Activated CD8-positive, alpha-beta memory T cell treated with anti-CD3 and anti-CD28 coated beads for 36 hours (primary cell): ENCODE data around the gene TCF20. TPM values are rescaled to one million over a fixed set of nuclear protein-coding genes. Genes with fewer than 3 reads are reported as not detected.

Experiments
- CTCF ChIA-PET: fragments of 350-600 bp; sonication (Branson Sonifier 250); formaldehyde crosslinking; loops from one replicate; lab custom pipeline; 2021; ENCODE audit warnings: antibody characterized with exemption; lab: Charles Lee
- POLR2A ChIA-PET: fragments of 350-600 bp; sonication (Branson Sonifier 250); formaldehyde crosslinking; loops from one replicate; lab custom pipeline; 2021; ENCODE audit warnings: antibody characterized with exemption; lab: Charles Lee
- total RNA-seq, 2 experiments: library from RNA; stranded (reverse); gene quantifications; one replicate each; pipeline ENCODE4 v1.2.3, GENCODE V29; 2021

Gene TCF20
- total RNA-seq, 2 experiments from 2014 or later: 65.3 to 68.0 TPM

GRCh38 chr22:42284643-42285181 lies 14.3 kb upstream of the TCF20 start:
- POLR2A ChIA-PET: no interaction called here
- CTCF ChIA-PET: interaction anchor here (0.6 kb wide), 1 partner anchor 92 kb away, joined by 3 read pairs; no protein-coding TSS in a partner anchor

- CTCF ChIA-PET: interaction anchor here (0.6 kb wide), 1 partner anchor 93 kb away, joined by 3 read pairs; no protein-coding TSS in a partner anchor
- POLR2A ChIA-PET: interaction anchor here (0.6 kb wide), 1 partner anchor 1188 kb away, joined by 10 read pairs; no protein-coding TSS in a partner anchor
Measured at GRCh38 chr22:42284202-42284591, 13.7 kb upstream of the TCF20 start.

- ChIA-PET CTCF (no interaction called here), POLR2A (interaction anchor here (0.6 kb wide), 1 partner anchor 1187 kb away, joined by 10 read pairs; no protein-coding TSS in a partner anchor)
Measured at GRCh38 chr22:42283278-42284201, 13.1 kb upstream of the TCF20 start.

- ChIA-PET POLR2A (no interaction called here), CTCF (no interaction called here)
Measured at GRCh38 chr22:42282943-42283277, 12.5 kb upstream of the TCF20 start.

- ChIA-PET POLR2A (no interaction called here), CTCF (interaction anchor here (0.8 kb wide), 1 partner anchor 161 kb away, joined by 3 read pairs; no protein-coding TSS in a partner anchor)
Measured at GRCh38 chr22:42282252-42282942, 11.9 kb upstream of the TCF20 start.

GRCh38 chr22:42281706-42282251 lies 11.3 kb upstream of the TCF20 start:
- POLR2A ChIA-PET: no interaction called here
- CTCF ChIA-PET: interaction anchor here (0.8 kb wide), 1 partner anchor 162 kb away, joined by 3 read pairs; no protein-coding TSS in a partner anchor

GRCh38 chr22:42281284-42281683 lies 10.8 kb upstream of the TCF20 start:
- POLR2A ChIA-PET: no interaction called here
- CTCF ChIA-PET: no interaction called here

GRCh38 chr22:42280836-42281235 lies 10.4 kb upstream of the TCF20 start:
- CTCF ChIA-PET: interaction anchor here (1.1 kb wide), 1 partner anchor 190 kb away, joined by 3 read pairs; the partner anchor contains the start of gene NDUFA6
- POLR2A ChIA-PET: no interaction called here

GRCh38 chr22:42280140-42280539 lies 9.7 kb upstream of the TCF20 start:
- CTCF ChIA-PET: interaction anchor here (1.1 to 1.2 kb wide), 2 partner anchors 111 to 189 kb away, joined by 3 read pairs; partner anchors contain the start of gene NDUFA6
- POLR2A ChIA-PET: no interaction called here

GRCh38 chr22:42279425-42280020 lies 9.1 kb upstream of the TCF20 start:
- CTCF ChIA-PET: interaction anchor here (1.1 to 1.2 kb wide), 2 partner anchors 110 to 189 kb away, joined by 3 read pairs; partner anchors contain the start of gene NDUFA6

GRCh38 chr22:42277988-42278776 lies 7.7 kb upstream of the TCF20 start:
- ChIA-PET CTCF (interaction anchor here (0.8 to 1.7 kb wide), 2 partner anchors 9 to 15 kb away, joined by 3 to 4 read pairs; no protein-coding TSS in a partner anchor), POLR2A (no interaction called here)

More at GRCh38 chr22:42279425-42280020, 9.1 kb upstream of the TCF20 start:
- POLR2A ChIA-PET: no interaction called here

GRCh38 chr22:42277232-42277753 lies 6.8 kb upstream of the TCF20 start:
- ChIA-PET CTCF (interaction anchor here (1.7 kb wide), 1 partner anchor 14 kb away, joined by 4 read pairs; no protein-coding TSS in a partner anchor), POLR2A (no interaction called here)

GRCh38 chr22:42275970-42276369 lies 5.5 kb upstream of the TCF20 start:
- POLR2A ChIA-PET: no interaction called here
- CTCF ChIA-PET: no interaction called here

GRCh38 chr22:42275176-42275575 lies 4.7 kb upstream of the TCF20 start:
- ChIA-PET POLR2A (no interaction called here), CTCF (no interaction called here)

GRCh38 chr22:42273855-42274451 lies 3.5 kb upstream of the TCF20 start:
- CTCF ChIA-PET: interaction anchor here (1.1 kb wide), 1 partner anchor 43 kb away, joined by 3 read pairs; no protein-coding TSS in a partner anchor
- POLR2A ChIA-PET: interaction anchor here (0.5 kb wide), 1 partner anchor 1417 kb away, joined by 3 read pairs; the partner anchor contains the start of gene ST13

- ChIA-PET CTCF (interaction anchor here (1.4 kb wide), 1 partner anchor 12 kb away, joined by 3 read pairs; no protein-coding TSS in a partner anchor), POLR2A (interaction anchor here (0.6 kb wide), 1 partner anchor 328 kb away, joined by 3 read pairs; no protein-coding TSS in a partner anchor)
Measured at GRCh38 chr22:42272431-42272999, 2.1 kb upstream of the TCF20 start.
